UCSD-AML1 (cell line): ENCODE results near the gene HPSE2.
A peak's percentile ranks its signal among the peaks of the same experiment; 100 is the strongest.

Experiments used
- DNase-seq: peaks from one replicate; lab custom pipeline; 2025; ENCODE audit not compliant: unreplicated experiment; lab: John Stamatoyannopoulos, UW

HPSE2 gene

DNA sequence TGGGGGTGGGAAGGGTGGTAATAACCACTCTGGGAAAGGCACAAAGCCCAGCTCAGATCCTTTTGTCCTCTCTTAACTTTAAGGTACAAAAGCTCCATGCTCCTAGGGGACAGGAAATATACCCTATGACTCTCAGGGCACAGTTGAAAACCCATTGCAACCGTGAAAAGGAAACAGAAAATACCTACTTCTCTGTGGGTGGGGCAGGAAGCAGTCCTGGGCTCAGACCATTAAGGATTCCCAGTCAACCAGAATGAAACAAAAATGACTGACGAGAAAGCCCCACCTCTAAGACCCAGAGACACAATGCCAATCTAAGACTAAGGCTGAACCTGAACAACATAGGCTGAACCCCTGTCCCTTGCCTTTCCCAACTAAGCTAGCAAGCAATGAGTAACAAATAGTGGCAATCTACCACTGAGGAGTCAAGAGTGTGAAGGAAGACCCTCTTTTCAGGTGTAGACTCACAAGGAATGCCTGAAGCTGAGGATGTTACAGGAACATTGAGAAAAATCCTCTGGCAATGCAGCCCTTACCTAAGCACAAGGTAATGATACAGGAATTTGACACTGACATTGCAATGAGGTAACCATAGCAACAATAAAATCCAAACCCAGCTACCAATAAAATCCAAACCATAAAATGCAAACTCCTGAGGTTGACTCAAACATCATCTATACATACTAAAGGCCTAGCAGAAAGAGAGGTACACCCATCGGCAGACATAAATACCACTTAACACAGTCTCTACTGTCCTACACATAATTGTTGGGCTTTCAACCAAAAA lies 380.1 kb downstream of the HPSE2 start:
- no peak for DNase-seq

DNA sequence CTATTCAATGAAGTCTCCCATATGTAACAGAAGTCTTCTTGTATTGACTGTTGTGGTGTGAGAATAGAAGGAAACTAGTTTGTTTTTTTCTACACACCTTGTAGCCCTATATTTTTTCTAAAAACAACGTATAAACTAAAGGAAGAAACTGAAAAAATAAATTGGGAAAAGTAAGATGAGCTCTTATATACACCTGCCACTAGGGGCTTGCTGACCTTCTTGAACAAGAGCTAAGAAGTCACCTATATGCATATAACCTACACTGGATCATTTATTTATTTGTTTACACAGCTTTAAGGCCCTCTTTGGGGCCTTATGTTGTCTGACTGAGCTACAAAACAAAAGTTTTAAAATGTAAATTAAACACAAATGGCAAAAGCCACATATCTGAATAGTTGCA lies 383.0 kb downstream of the HPSE2 start:
- no peak for DNase-seq

DNA sequence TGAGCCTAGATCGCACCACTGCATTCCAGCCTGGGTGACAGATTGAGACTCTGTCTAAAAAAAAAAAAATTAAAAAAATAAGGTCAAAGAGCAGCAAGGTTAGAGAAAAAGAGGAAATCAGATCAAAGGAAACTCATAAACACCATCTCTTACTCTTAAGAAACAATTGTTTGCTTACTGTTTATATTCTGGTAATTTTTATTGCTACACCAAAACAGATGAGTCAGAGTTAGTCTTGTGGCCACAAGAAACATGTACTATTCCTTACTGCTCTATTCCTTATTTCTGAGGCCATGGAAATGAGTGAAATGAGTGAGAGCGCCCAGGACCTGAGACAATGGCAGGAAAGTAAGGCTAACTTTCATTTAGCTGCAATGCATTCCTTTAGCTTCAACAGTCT lies 387.3 kb downstream of the HPSE2 start:
- DNase-seq: no peak

DNA sequence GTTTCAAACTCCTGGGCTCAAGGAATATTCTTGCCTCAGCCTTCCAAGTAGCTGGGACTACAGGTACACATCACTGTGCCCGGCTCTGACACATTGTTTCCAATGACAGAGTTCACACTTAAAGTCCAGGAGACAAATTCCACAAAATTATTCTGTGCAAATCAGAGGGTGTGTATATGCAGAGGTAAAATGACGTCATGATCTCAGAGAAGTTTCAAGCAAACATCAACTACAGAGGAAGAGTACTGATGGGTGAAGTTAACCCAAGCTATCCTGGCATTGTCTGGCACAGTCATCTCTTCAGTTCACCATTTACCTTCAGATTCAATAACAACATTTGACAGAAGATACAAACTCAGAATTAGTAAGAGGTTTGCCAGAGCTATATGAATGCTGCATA lies 388.9 kb downstream of the HPSE2 start:
- no peak for DNase-seq

DNA sequence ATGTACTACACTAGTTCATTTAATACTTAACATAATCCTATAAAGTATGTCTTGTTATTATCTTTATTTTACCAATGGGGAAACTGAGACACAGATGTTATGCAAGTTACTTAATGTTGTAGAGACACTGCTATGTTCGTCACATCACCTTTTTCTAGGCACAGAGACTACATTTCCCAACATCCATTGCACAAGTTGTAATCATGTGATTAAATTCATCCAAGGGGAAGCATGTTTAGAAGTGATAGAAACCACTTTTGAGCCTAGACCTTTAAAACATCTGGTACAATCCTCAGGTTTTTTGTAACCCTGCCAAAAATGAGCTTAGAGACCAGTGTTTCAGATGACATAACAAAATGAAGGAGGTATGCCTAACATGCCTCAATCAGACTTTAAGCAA lies 402.1 kb downstream of the HPSE2 start:
- no peak for DNase-seq

DNA sequence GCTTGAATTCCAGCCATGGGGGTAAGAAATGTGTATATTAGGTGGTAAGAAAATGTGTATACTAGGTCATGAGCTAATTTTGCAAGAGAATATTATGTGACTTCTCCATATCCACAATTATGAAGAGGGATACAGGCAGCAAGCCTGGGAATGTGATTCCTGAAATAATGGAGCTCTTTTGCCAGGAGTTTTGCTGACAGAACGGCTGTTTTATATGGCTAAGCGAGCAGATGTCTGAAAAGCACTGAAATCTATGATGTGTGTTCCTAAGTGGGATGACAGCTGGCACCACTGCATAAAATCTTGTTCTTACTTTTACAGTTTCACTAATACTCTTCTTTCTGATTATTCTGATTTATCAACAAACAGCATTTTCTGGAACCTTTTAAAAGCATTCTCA lies 402.9 kb downstream of the HPSE2 start:
- DNase-seq: no peak

DNA sequence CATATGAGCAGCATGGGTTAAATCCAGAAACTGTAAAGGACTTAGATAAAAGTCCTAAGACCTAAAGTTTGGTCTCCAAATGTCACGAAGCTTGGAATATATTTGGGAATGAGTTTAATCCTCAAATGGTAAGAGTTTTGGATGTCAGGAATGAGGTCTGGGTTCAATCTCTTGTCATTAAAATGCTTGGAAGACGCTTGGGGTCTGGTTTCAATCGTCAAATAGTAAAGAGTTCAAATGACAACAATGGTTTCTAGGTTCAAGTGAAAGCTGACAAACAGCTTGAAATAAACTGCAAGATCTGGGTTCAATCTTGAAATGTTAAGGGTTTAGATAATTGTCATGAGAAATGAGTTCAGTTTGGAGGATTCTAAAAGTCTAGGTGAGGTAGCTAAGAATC lies 403.5 kb downstream of the HPSE2 start:
- no peak for DNase-seq

DNA sequence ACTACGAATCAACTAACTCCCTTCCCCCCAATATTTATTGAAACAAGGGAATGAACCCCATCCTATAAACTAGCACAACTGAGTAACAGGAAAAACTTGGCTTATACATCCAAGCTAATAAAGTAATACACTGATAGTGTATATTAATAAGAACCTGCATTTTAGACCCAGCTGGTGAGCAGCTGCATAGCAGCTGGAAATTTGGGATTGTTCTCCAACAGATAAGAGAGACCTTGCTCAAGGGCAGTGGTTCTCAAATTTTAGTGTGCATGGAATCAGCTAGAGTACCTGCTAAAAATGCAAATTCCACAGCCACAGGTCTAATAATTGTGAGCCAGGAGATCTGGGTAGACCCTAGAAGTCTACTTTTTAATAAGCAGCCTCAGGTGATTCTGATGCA lies 404.3 kb downstream of the HPSE2 start:
- DNase-seq: no peak

DNA sequence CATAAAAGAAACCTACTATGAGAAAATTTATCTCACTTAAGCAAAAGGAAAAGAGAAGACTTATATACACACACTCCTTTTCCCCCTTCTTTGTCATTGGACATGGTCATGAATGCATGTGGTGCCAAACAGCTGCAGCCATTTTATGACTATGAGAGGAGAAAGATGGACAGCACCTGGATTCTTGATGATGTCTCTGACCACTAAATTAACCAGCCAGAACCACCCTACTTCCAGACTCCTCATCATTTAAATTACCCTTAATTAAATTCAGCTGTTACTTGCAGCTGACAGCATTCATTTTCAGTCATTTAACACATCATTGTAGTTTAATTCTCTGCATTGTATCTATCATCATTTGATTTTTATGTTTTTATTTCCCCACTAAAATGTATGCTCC lies 409.9 kb downstream of the HPSE2 start:
- no peak for DNase-seq

DNA sequence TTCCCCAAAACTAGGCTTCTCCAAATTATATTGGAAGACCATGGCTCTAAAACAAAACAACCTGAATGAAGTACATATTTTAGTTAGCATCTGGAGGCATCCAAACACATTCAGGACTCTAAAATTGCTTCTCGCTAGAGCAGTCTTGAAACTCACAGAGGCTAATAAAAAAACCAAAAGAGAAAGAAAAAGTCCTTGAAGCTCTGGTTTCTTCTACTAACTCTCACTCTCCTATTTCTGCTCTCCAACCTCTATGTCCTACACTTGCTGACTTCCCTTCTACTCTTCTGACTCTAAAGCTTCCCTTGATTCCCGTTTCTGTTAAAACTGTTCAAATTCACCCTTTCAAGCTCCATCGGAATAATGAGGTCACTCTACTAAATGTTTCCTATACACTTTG lies 418.3 kb downstream of the HPSE2 start:
- no peak for DNase-seq

DNA sequence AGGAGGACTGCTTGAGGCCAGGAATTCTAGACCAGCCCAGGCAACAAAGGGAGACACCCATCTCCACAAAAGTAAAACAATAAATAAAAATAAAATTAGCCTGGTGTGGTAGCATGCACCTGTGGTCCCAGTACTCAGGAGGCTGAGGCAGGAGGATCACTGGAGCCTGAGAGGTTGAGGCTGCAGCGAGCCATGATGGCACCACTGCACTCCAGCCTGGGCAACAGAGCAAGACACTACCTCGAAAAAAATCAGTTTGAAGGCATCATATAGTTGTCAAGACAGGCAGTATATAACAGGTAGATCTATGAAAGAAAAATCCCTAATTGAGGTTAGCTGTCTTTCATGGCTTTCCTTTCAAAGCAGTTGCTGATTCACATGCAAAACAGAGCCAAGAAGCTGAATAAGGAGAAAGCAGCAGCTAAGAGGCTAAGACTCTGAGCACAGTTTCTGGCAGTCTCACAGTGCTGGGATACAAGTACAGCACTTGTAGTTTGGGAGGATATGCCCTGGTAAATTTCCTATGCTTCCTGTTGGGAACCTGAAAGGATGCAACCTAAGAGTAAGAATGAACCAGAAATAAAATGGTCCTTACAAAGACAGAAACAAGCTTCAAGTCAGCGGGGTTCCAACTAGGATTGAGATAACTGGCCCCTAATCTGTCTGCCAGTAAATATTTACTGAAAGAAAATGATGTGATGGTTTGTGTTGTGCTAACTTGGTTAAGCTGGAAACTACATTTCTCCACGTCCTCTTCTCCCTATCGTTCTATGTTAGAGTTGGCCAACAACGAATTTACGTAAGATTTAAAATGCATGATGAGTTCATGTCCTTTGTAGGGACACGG lies 420.4 kb downstream of the HPSE2 start:
- no peak for DNase-seq

DNA sequence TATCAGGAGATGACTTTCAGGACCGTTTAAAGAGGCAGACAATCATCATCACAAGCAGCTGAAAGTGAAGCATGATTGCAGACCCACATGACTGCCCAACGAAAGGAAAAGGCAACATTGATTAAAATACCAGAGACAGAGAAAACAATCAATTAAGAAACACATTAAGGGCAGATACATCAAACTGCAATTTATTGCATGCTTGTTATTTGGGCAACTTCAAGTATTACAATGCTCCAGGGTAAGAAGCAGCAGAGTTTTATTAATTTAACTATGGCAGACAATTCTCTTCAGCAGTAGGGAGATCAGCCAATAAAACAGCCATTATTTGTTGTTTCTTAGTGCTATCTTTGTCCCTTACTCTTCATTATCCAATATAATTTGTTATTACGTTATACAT lies 421.2 kb downstream of the HPSE2 start:
- no peak for DNase-seq

DNA sequence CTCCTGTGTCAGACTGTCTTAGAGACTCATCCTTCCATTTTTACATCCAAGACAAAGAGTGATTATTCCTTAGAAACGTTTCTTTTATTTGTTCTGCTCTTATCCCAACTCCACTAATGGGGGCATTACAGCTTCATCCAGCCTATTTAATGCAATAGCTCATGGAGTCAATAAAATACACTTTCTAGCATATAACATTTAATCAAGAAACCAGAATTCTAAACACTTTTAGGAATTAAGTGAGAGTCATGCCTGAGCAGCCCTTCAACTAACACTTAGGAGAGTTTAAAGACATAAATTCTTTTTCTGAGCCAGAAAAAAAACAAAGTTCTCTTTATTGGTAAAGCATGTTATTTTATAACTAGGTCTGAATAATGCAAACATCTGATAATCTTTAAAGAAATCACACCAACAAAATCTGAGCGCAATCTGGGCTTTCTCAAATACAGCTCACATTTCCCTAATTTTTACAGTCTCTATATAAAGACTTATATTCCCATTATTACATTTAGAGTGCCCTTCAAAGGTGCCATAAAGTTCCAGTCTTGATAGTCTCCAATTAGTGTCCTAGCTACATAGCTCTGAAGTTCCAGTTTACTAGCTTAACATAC lies 427.3 kb downstream of the HPSE2 start:
- no peak for DNase-seq

DNA sequence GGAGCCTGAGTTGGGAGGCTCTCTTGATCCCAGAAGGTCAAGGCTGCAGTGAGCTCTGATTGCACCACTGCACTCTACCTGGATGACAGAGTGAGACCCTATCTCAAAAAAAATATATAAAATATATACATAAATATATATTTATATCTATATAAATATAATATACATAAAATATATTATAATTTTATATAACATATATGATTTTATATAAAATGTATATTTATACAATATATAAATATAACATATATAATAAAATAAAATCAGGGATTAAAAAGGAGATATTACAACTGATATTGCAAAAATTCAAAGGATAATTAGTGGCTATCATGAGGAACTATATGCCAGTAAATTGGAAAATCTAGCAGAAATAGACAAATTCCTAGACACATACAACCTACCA lies 435.4 kb downstream of the HPSE2 start:
- no peak for DNase-seq

DNA sequence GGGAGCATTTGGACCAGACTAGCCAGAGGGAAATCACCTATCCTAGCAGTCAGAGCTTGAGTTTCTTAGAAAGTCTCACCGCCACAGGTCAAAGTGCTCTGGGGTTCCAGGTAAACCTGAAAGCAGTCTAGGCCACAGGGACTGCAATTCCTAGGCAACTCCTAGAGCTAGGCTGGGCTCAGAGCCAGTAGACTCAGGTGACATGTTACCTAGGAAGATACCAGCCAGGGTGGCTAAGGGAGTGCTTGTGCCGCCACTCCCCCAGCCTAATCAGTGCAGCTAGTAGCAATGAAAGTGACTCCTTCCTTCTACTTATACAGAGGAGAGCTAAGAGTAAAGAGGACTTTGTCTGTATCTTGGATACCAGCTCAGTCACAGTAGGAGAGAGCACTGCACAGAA lies 440.2 kb downstream of the HPSE2 start:
- DNase-seq: no peak

DNA sequence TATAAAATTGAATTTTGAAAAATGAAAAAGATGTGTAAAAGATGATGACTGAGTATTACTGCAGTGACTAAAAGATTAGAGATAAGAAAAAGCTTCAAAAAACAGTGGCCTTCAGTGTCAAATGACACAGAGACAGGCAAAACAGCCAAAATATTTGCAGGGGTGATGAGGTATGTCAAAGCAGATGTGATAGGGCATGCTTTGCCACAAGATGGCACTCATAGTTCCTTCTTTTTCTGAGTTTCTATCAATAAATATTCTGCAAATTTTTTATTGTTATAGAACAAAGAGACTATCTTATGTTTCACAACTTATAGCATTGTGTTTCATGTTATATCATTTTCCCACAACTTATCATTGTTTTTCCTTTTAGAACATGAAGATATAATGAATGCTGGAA lies 444.8 kb downstream of the HPSE2 start:
- no peak for DNase-seq

DNA sequence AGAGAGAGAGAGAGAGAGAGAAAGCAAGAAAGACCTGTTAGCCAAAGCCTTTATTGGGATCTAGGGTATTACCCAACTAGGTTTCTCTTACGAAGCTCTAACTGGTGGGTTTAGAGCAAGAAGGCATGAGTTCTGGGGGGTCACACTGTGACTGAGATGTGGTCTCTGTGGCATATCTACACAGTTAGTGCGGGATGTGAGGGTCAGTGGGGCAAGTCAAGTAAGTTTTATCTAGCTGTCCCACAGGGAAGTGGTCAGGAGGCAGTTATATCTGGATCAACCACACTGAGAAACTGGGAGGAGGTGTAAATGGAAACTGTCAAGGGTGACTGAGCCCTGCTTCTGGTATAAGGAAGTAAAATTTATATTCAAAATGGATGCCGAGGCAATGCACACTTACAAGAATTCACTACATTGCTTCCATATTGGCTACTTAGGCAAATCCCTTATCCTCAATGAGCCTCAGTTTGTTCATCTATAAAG lies 457.3 kb downstream of the HPSE2 start:
- peak; percentile 60 for DNase-seq

DNA sequence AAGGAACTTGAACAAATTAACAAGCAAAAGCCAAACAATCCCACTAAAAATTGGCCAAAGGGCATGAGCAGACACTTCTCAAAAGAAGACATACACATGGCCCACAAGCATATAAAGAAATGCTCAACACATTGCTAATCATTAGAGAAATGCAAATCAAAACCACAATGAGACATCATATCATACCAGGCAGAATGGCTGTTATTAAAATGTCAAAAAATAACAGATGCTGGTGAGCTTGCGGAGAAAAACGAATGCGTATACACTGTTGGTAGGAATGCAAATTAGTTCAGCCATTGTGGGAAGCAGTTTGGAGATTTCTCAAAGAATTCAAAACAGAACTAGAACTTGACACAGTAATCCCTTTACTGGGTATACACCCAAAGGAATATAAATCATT lies 477.2 kb downstream of the HPSE2 start:
- no peak for DNase-seq

DNA sequence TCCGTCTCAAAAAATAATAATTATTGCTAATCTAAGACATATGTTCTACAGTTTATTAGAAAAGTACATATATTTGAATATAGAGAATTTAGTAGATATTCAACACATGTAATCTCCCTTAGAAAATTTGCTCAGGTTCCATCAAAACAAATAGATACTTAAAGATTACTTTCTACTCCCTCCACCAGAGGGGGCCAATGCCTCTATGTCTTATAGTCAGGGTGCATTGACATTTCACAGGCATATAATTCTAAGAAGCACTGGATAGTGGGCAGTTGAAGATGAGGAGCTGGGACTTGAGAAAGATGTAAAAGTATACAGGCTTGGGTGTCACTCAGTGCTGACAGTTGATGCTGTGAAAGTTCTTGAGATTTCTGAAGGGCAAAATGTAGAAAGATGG lies 487.4 kb downstream of the HPSE2 start:
- no peak for DNase-seq

DNA sequence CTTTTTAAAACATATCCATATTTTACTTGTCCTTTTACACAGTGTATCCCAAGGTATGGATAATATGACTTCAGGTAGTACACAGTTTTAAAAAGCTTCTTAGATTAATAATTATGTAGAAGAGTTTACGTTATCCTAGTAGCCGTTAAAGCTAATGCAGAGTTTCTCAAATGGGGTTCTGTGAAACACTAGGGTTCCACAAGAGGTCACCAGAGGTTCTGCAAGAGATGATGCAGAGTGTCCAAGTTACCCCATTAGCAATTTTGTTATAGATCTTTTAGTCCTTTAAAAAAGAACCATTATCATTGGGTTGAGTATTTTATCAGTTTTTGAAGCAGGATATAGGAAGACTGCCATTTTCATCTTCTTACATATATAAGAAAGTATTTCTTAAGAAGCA lies 490.0 kb downstream of the HPSE2 start:
- DNase-seq: no peak

DNA sequence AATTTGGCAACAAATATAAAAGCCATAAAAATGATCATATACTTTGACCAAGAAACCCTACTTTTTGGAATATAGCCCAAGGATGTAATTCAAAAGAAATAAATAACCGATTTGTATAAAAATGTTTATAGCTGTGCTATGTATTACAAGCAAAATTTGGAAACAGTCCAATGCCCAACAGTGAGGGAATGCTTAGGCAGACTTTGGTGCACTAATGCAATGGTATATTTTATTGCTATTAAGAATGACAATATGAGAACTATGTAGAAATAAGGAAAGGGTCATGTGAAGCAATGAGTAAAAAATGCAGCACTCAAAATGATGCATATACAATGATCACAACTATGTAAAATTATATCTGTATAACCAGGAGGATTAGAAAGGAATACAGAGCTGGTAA lies 515.1 kb downstream of the HPSE2 start:
- no peak for DNase-seq

DNA sequence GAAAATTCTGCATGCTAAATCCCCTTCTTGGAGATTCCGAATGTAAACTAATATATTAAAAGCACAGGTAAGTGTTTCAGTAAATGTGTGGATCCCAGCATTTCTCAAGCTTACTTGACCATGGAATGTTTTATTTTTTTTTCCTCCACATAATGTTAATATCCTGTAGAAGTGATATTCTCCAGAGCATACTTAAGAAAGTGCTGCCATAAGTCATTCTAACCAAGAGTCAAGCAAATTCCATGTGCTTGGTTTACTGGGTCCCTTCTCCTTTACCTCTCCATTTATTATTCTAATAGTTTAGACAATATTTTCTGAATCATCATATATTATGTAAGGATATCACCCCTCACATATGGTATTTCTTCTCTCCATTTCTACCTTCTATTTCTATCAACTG lies 522.1 kb downstream of the HPSE2 start:
- no peak for DNase-seq
